Activated naive CD4-positive, alpha-beta T cell treated with anti-CD3 and anti-CD28 coated beads, Interleukin-2, amount 50 U/mL, for 16 hours (primary cell): ENCODE results near the gene RHOBTB3.
"Not testable (repeated sequence)": the region's sequence is repeated elsewhere in the genome, so short reads cannot be mapped to it uniquely, and the experiment has no call there.

ENCODE experiments used
- DNase-seq: peaks from one replicate; pipeline ENCODE4 v3.0.0-alpha.2; 2020

The RHOBTB3 gene

GRCh38 chr5:95801961-95802360, 70.8 kb downstream of the RHOBTB3 start:
- DNase-seq: no peak

GRCh38 chr5:95803271-95804148, 72.4 kb downstream of the RHOBTB3 start:
- DNase-seq: no peak

GRCh38 chr5:95804736-95805539, 73.8 kb downstream of the RHOBTB3 start:
- DNase-seq: no peak

- no peak for DNase-seq
Observed at GRCh38 chr5:95806687-95807086, 75.6 kb downstream of the RHOBTB3 start.

- no peak for DNase-seq
Observed at GRCh38 chr5:95808013-95808685, 77.0 kb downstream of the RHOBTB3 start.

GRCh38 chr5:95808686-95809413, 77.7 kb downstream of the RHOBTB3 start:
- peak; percentile 72 for DNase-seq

- DNase-seq: no peak
Observed at GRCh38 chr5:95809414-95809960, 78.4 kb downstream of the RHOBTB3 start.

GRCh38 chr5:95810305-95811125, 79.4 kb downstream of the RHOBTB3 start:
- no peak for DNase-seq

GRCh38 chr5:95811126-95811423, 79.9 kb downstream of the RHOBTB3 start:
- not testable (repeated sequence) for DNase-seq

GRCh38 chr5:95811461-95812073, 80.4 kb downstream of the RHOBTB3 start:
- DNase-seq: not testable (repeated sequence)

- DNase-seq: peak; percentile 28
Observed at GRCh38 chr5:95812074-95812471, 80.9 kb downstream of the RHOBTB3 start.

- not testable (repeated sequence) for DNase-seq
Observed at GRCh38 chr5:95813035-95813434, 81.9 kb downstream of the RHOBTB3 start.

GRCh38 chr5:95815155-95815729, 84.1 kb downstream of the RHOBTB3 start:
- no peak for DNase-seq

GRCh38 chr5:95816341-95816740, 85.2 kb downstream of the RHOBTB3 start:
- DNase-seq: no peak

- DNase-seq: no peak
Observed at GRCh38 chr5:95816776-95817175, 85.6 kb downstream of the RHOBTB3 start.

- peak; percentile 28 for DNase-seq
Observed at GRCh38 chr5:95817430-95817829, 86.3 kb downstream of the RHOBTB3 start.

- peak; percentile 33 for DNase-seq
Observed at GRCh38 chr5:95818181-95819147, 87.3 kb downstream of the RHOBTB3 start.

- no peak for DNase-seq
Observed at GRCh38 chr5:95821110-95822021, 90.2 kb downstream of the RHOBTB3 start.
